Colonic mucosa (tissue), 4 donors: ENCODE results near the gene ANP32A. TPM values are rescaled to one million over a fixed set of nuclear protein-coding genes. Genes with fewer than 3 reads are reported as not detected.

Experiments
- DNase-seq: peaks from one replicate; pipeline ENCODE4 v3.0.0-alpha.2; 2020
- H3K27ac ChIP-seq: fragments of 200-600 bp; one replicate; pipeline ENCODE4 v1.8.0; 2021
- H3K27me3 ChIP-seq: fragments of 200-600 bp; one replicate; pipeline ENCODE4 v1.8.0; 2021
- H3K36me3 ChIP-seq: fragments of 200-600 bp; one replicate; pipeline ENCODE4 v1.8.0; 2021
- H3K4me1 ChIP-seq: fragments of 200-600 bp; one replicate; pipeline ENCODE4 v1.8.0; 2021; ENCODE audit warnings: mild to moderate bottlenecking
- H3K4me3 ChIP-seq: fragments of 200-600 bp; one replicate; pipeline ENCODE4 v1.8.0; 2021
- H3K9ac ChIP-seq, 2 donors: one replicate each; pipeline ENCODE4 v1.7.0; 2013; ENCODE audit warnings: control low read depth in 2 of 2, low read depth in 2 of 2, low read length in 2 of 2
- H3K9me3 ChIP-seq: fragments of 200-600 bp; one replicate; pipeline ENCODE4 v1.8.0; 2021
- CTCF ChIP-seq: fragments of 200-600 bp; IDR thresholded peaks from one replicate; pipeline ENCODE4 v1.8.0; 2022; ENCODE audit warnings: antibody characterized with exemption, mild to moderate bottlenecking
- intact Hi-C: fragments of 100-400 bp; cut with DNase I; formaldehyde crosslinking; loops from one replicate; pipeline ENCODE4 v1.14.1; 2022
- total RNA-seq, 2 donors: library from RNA; stranded (reverse); fragmentation: NEBNext Ultra II Directional in 1 of 2; extraction: Animal tissue kit (Norgen Biotek cat#: 25700) in 1 of 2; gene quantifications; one replicate each; pipeline ENCODE4 v1.2.1, GENCODE V29; 2021
- donor health status: healthy.
- donor health status: DM: no; HTN: no; CAD: no.
- donor health status: DM: no; HTN: no; CAD: no.

ANP32A gene
- total RNA-seq, 2 donors from 2014 or later: 126 to 177 TPM

GRCh38 chr15:68784206-68784605 lies 36.5 kb downstream of the ANP32A start:
- intact Hi-C loops: loop anchor here (5.0 kb wide), 1 partner anchor 43 kb away; no protein-coding TSS in a partner anchor
- no peak for TF ChIP-seq CTCF
- no peak overlapping the region for H3K9ac ChIP-seq
- DNase-seq: no peak
- H3K4me1 ChIP-seq: peaks cover 12% of the 10 kb centered on the region
- no peaks in the 10 kb centered on the region for H3K9me3 ChIP-seq
- no peaks in the 10 kb centered on the region for H3K27me3 ChIP-seq
- H3K27ac ChIP-seq: no peak overlapping the region
- H3K4me3 ChIP-seq: no peak overlapping the region
- H3K36me3 ChIP-seq: peaks cover 7% of the 10 kb centered on the region

- peak; percentile 83 for TF ChIP-seq CTCF
- intact Hi-C loops: loop anchor here (2.0 to 5.0 kb wide), 2 partner anchors 44 to 91 kb away; no protein-coding TSS in a partner anchor
Measured at GRCh38 chr15:68783226-68784058, 37.3 kb downstream of the ANP32A start.

GRCh38 chr15:68782589-68783161 lies 38.0 kb downstream of the ANP32A start:
- no peak for DNase-seq
- H3K27me3 ChIP-seq: no peaks in the 10 kb centered on the region
- no peak overlapping the region for H3K27ac ChIP-seq
- H3K4me1 ChIP-seq: peaks cover 5% of the 10 kb centered on the region
- intact Hi-C loops: loop anchor here (2.0 to 5.0 kb wide), 2 partner anchors 45 to 92 kb away; no protein-coding TSS in a partner anchor
- no peak for TF ChIP-seq CTCF
- H3K9ac ChIP-seq: no peak overlapping the region
- no peaks in the 10 kb centered on the region for H3K9me3 ChIP-seq
- H3K4me3 ChIP-seq: no peak overlapping the region
- H3K36me3 ChIP-seq: peaks cover 7% of the 10 kb centered on the region

More at GRCh38 chr15:68783226-68784058, 37.3 kb downstream of the ANP32A start:
- Histone ChIP-seq H3K9me3 (no peaks in the 10 kb centered on the region), H3K27ac (no peak overlapping the region), H3K27me3 (no peaks in the 10 kb centered on the region), H3K36me3 (peaks cover 7% of the 10 kb centered on the region), H3K4me3 (no peak overlapping the region), H3K4me1 (peaks cover 12% of the 10 kb centered on the region), H3K9ac (no peak overlapping the region)
- DNase-seq: peak; percentile 53

- no peaks in the 10 kb centered on the region for H3K9me3 ChIP-seq
- peaks cover 7% of the 10 kb centered on the region for H3K36me3 ChIP-seq
- no peaks in the 10 kb centered on the region for H3K4me1 ChIP-seq
- TF ChIP-seq CTCF: no peak
- H3K27ac ChIP-seq: peak overlapping the region; percentile 11
- H3K27me3 ChIP-seq: no peaks in the 10 kb centered on the region
- intact Hi-C loops: loop anchor here (2.0 to 5.0 kb wide), 2 partner anchors 45 to 93 kb away; no protein-coding TSS in a partner anchor
- H3K9ac ChIP-seq: no peak overlapping the region
- DNase-seq: peak; percentile 33
- H3K4me3 ChIP-seq: no peak overlapping the region
Measured at GRCh38 chr15:68781766-68782588, 38.7 kb downstream of the ANP32A start.

GRCh38 chr15:68781217-68781616 lies 39.5 kb downstream of the ANP32A start:
- H3K9ac ChIP-seq: no peak overlapping the region
- intact Hi-C loops: loop anchor here (5.0 kb wide), 1 partner anchor 46 kb away; no protein-coding TSS in a partner anchor
- no peak for TF ChIP-seq CTCF
- no peak for DNase-seq
- no peaks in the 10 kb centered on the region for H3K9me3 ChIP-seq
- no peaks in the 10 kb centered on the region for H3K4me1 ChIP-seq
- peak overlapping the region; percentile 11 for H3K27ac ChIP-seq
- H3K27me3 ChIP-seq: no peaks in the 10 kb centered on the region
- peaks cover 7% of the 10 kb centered on the region for H3K36me3 ChIP-seq
- no peak overlapping the region for H3K4me3 ChIP-seq
